BLaER1 treated with 17β-estradiol and CSF1 and Interleukin-3, amounts not matched to agents 10 nM and 100 nM (cell line): ENCODE measurements around the gene HYAL4.
"Not testable (repeated sequence)": the region's sequence is repeated elsewhere in the genome, so short reads cannot be mapped to it uniquely, and the experiment has no call there.

ENCODE experiments used
- H3K27ac ChIP-seq, 11 experiments: shearing (Covaris generic); formaldehyde crosslinking; 2 replicates each; pipeline ENCODE4 v1.8.1; 2022
- H3K27me3 ChIP-seq, 11 experiments: shearing (Covaris generic); formaldehyde crosslinking; 2 replicates each; pipeline ENCODE4 v1.8.1; 2022
- H3K36me3 ChIP-seq, 11 experiments: shearing (Covaris generic); formaldehyde crosslinking; 2 replicates each; pipeline ENCODE4 v1.8.1; 2022
- H3K4me1 ChIP-seq, 10 experiments: shearing (Covaris generic); formaldehyde crosslinking; 2 replicates each; pipeline ENCODE4 v1.8.1; 2022
- H3K4me2 ChIP-seq, 11 experiments: shearing (Covaris generic); formaldehyde crosslinking; 2 replicates each; pipeline ENCODE4 v1.8.1; 2022
- H3K4me3 ChIP-seq, 10 experiments: shearing (Covaris generic); formaldehyde crosslinking; 2 replicates each; pipeline ENCODE4 v1.8.1; 2022
- H3K9ac ChIP-seq, 11 experiments: shearing (Covaris generic); formaldehyde crosslinking; 2 replicates each; pipeline ENCODE4 v1.8.1; 2022
- H3K9me3 ChIP-seq, 11 experiments: shearing (Covaris generic); formaldehyde crosslinking; replicated peaks in 1 of 11; 2 replicates each; pipeline ENCODE4 v1.8.1; 2022
- H4K20me1 ChIP-seq, 11 experiments: shearing (Covaris generic); formaldehyde crosslinking; 2 replicates each; pipeline ENCODE4 v1.8.1; 2022
- Cebpa-rat ChIP-seq, 11 experiments: shearing (Covaris generic); IDR thresholded peaks; 2 replicates each; pipeline ENCODE4 v1.8.1; 2022

Gene HYAL4

GRCh38 chr7:123816916-123817315 lies 28.1 kb upstream of the HYAL4 start:
- Histone ChIP-seq H3K27me3 (no peaks in the 10 kb centered on the region), H4K20me1 (no peaks in the 10 kb centered on the region), H3K4me2 (no peak overlapping the region), H3K36me3 (no peaks in the 10 kb centered on the region), H3K27ac (no peak overlapping the region), H3K9me3 (no peaks in the 10 kb centered on the region), H3K4me1 (no peaks in the 10 kb centered on the region), H3K4me3 (no peak overlapping the region), H3K9ac (no peak overlapping the region)
- no peak for TF ChIP-seq Cebpa-rat (IDR thresholded peaks at IDR 0.05)

GRCh38 chr7:123819001-123819400 lies 26.0 kb upstream of the HYAL4 start:
- H3K9ac ChIP-seq, result no peak overlapping the region
- H3K27ac ChIP-seq, result no peak overlapping the region
- no peaks in the 10 kb centered on the region for H3K27me3 ChIP-seq
- H3K4me1 ChIP-seq, result no peaks in the 10 kb centered on the region
- no peaks in the 10 kb centered on the region for H3K9me3 ChIP-seq
- no peak for TF ChIP-seq Cebpa-rat (IDR thresholded peaks at IDR 0.05)
- no peaks in the 10 kb centered on the region for H3K36me3 ChIP-seq
- H3K4me2 ChIP-seq, result no peak overlapping the region
- H4K20me1 ChIP-seq, result no peaks in the 10 kb centered on the region
- no peak overlapping the region for H3K4me3 ChIP-seq

GRCh38 chr7:123819795-123820194 lies 25.2 kb upstream of the HYAL4 start:
- not testable (repeated sequence) for H3K9ac ChIP-seq, H3K27ac ChIP-seq, H4K20me1 ChIP-seq, H3K9me3 ChIP-seq, H3K36me3 ChIP-seq, H3K4me1 ChIP-seq, H3K27me3 ChIP-seq, H3K4me3 ChIP-seq, H3K4me2 ChIP-seq

- H3K36me3 ChIP-seq, result no peaks in the 10 kb centered on the region
- no peak for TF ChIP-seq Cebpa-rat (IDR thresholded peaks at IDR 0.05)
- no peak overlapping the region for H3K4me2 ChIP-seq
- H3K9ac ChIP-seq, result no peak overlapping the region
- H4K20me1 ChIP-seq, result no peaks in the 10 kb centered on the region
- H3K4me1 ChIP-seq, result no peaks in the 10 kb centered on the region
- H3K9me3 ChIP-seq, result no peaks in the 10 kb centered on the region
- H3K27me3 ChIP-seq, result no peaks in the 10 kb centered on the region
- H3K27ac ChIP-seq, result no peak overlapping the region
- no peak overlapping the region for H3K4me3 ChIP-seq
Observed at GRCh38 chr7:123820864-123821263, 24.1 kb upstream of the HYAL4 start.

GRCh38 chr7:123821320-123821719 lies 23.6 kb upstream of the HYAL4 start:
- no peaks in the 10 kb centered on the region for H3K27me3 ChIP-seq
- H3K27ac ChIP-seq, result no peak overlapping the region
- no peak overlapping the region for H3K4me2 ChIP-seq
- no peaks in the 10 kb centered on the region for H4K20me1 ChIP-seq
- no peak overlapping the region for H3K4me3 ChIP-seq
- H3K9me3 ChIP-seq, result no peaks in the 10 kb centered on the region
- H3K36me3 ChIP-seq, result no peaks in the 10 kb centered on the region
- no peak overlapping the region for H3K9ac ChIP-seq
- TF ChIP-seq Cebpa-rat (IDR thresholded peaks at IDR 0.05), result no peak
- H3K4me1 ChIP-seq, result no peaks in the 10 kb centered on the region

- no peaks in the 10 kb centered on the region for H3K36me3 ChIP-seq
- no peak for TF ChIP-seq Cebpa-rat (IDR thresholded peaks at IDR 0.05)
- H3K9ac ChIP-seq, result no peak overlapping the region
- H3K27me3 ChIP-seq, result no peaks in the 10 kb centered on the region
- no peaks in the 10 kb centered on the region for H3K9me3 ChIP-seq
- no peak overlapping the region for H3K4me2 ChIP-seq
- H4K20me1 ChIP-seq, result no peaks in the 10 kb centered on the region
- H3K27ac ChIP-seq, result no peak overlapping the region
- H3K4me1 ChIP-seq, result no peaks in the 10 kb centered on the region
- no peak overlapping the region for H3K4me3 ChIP-seq
Observed at GRCh38 chr7:123823898-123824753, 20.8 kb upstream of the HYAL4 start.

- Histone ChIP-seq H3K4me3 (no peak overlapping the region), H3K27ac (no peak overlapping the region), H4K20me1 (no peaks in the 10 kb centered on the region), H3K36me3 (no peaks in the 10 kb centered on the region), H3K27me3 (no peaks in the 10 kb centered on the region), H3K4me1 (no peaks in the 10 kb centered on the region), H3K9me3 (no peaks in the 10 kb centered on the region), H3K4me2 (no peak overlapping the region), H3K9ac (no peak overlapping the region)
- no peak for TF ChIP-seq Cebpa-rat (IDR thresholded peaks at IDR 0.05)
Observed at GRCh38 chr7:123824754-123825067, 20.3 kb upstream of the HYAL4 start.

- H3K4me2 ChIP-seq, result no peak overlapping the region
- no peak overlapping the region for H3K4me3 ChIP-seq
- no peak overlapping the region for H3K9ac ChIP-seq
- no peaks in the 10 kb centered on the region for H4K20me1 ChIP-seq
- TF ChIP-seq Cebpa-rat (IDR thresholded peaks at IDR 0.05), result no peak
- H3K4me1 ChIP-seq, result no peaks in the 10 kb centered on the region
- no peak overlapping the region for H3K27ac ChIP-seq
- H3K9me3 ChIP-seq, result no peaks in the 10 kb centered on the region
- H3K36me3 ChIP-seq, result no peaks in the 10 kb centered on the region
- no peaks in the 10 kb centered on the region for H3K27me3 ChIP-seq
Observed at GRCh38 chr7:123828805-123829204, 16.2 kb upstream of the HYAL4 start.

GRCh38 chr7:123836656-123837055 lies 8.3 kb upstream of the HYAL4 start:
- no peak overlapping the region for H3K9ac ChIP-seq
- no peaks in the 10 kb centered on the region for H4K20me1 ChIP-seq
- no peaks in the 10 kb centered on the region for H3K4me1 ChIP-seq
- H3K27me3 ChIP-seq, result no peaks in the 10 kb centered on the region
- H3K9me3 ChIP-seq, result peaks cover 0 to 5% (median 0%) of the 10 kb centered on the region in 11 experiments; a peak in 4 of 22 replicates
- no peak overlapping the region for H3K4me3 ChIP-seq
- H3K27ac ChIP-seq, result no peak overlapping the region
- no peaks in the 10 kb centered on the region for H3K36me3 ChIP-seq
- H3K4me2 ChIP-seq, result no peak overlapping the region
- no peak for TF ChIP-seq Cebpa-rat (IDR thresholded peaks at IDR 0.05)

- H3K9ac ChIP-seq, H3K4me3 ChIP-seq, H3K4me2 ChIP-seq, H3K9me3 ChIP-seq, H3K4me1 ChIP-seq, H3K36me3 ChIP-seq, H3K27me3 ChIP-seq, H4K20me1 ChIP-seq, H3K27ac ChIP-seq: not testable (repeated sequence)
Observed at GRCh38 chr7:123839106-123839505, 5.9 kb upstream of the HYAL4 start.

GRCh38 chr7:123844142-123844541 lies 827 bp upstream of the HYAL4 start:
- not testable (repeated sequence) for H3K9ac ChIP-seq, H4K20me1 ChIP-seq, H3K4me3 ChIP-seq, H3K27me3 ChIP-seq, H3K36me3 ChIP-seq, H3K4me2 ChIP-seq, H3K9me3 ChIP-seq, H3K27ac ChIP-seq
- peaks cover 0 to 15% (median 13%) of the 10 kb centered on the region in 10 experiments; a peak in 16 of 20 replicates for H3K4me1 ChIP-seq
